Measurements from ENCODE around the gene SMYD5. TPM values are rescaled to one million over a fixed set of nuclear protein-coding genes. Genes with fewer than 3 reads are reported as not detected.

SMYD5 gene
- total RNA-seq, 1 experiment from 2014 or later = 37.4 TPM

DNA sequence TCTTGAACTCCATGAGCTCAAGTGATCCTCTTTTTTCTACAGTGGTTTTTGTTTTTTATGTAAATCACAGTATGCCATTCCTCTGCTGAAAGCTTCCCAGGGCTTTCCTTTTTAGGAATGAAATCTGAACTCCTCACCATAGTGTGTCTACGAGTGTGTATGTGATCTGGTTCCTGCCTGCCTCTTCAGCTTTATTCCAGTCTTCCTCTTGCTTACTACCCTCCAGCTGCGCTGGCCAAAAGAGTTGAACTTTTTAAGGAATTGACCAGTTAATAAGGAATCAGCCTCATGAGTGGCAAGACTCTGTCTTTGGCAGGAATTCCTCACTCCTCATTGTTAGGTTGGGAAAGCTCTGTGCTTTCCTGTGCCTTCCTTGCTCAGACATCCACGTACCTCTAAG is 24.1 kb downstream of the SMYD5 start:
- intact Hi-C loops (cut with micrococcal nuclease) = loop anchor here (10.0 kb wide), 1 partner anchor 1217 kb away; the partner anchor contains the start of genes INO80B and WBP1
- ChIA-PET POLR2A (interaction anchor here (1.0 kb wide), 1 partner anchor 25 kb away, joined by 3 read pairs; no protein-coding TSS in a partner anchor), CTCF (no interaction called here), RAD21 (ENCODE audit: low non-redundant PET in 1 of 2, low total read pairs in 2 of 2, uncharacterized antibody in 2 of 2, unreplicated experiment in 2 of 2) (no interaction called here)
- no peak overlapping the region for H3K4me3 ChIP-seq (replicated peaks in 1 of 2; ENCODE audit: low read depth in 1 of 2, low read length in 2 of 2)
- no peak overlapping the region for H3K9ac ChIP-seq (ENCODE audit: low read length)
- ATAC-seq (no peak), DNase-seq (ENCODE audit: low read depth, low spot score) (no peak)
- no peak overlapping the region for H3K4me2 ChIP-seq (ENCODE audit: low read length)
- H4K20me1 ChIP-seq (ENCODE audit: insufficient read depth) = peaks cover 33% of the 10 kb centered on the region; the same call in 1 of the 2 replicates
- H3K27ac ChIP-seq (ENCODE audit: low read depth, low read length) = no peak overlapping the region
- H3K27me3 ChIP-seq (ENCODE audit: insufficient read depth, low read length) = no peaks in the 10 kb centered on the region
- H2AFZ ChIP-seq (ENCODE audit: low read depth, low read length, poor library complexity, severe bottlenecking) = no peak overlapping the region
- no peak for TF ChIP-seq POLR2A (IDR thresholded peaks at IDR 0.05; ENCODE audit: borderline replicate concordance, extremely low read depth, insufficient read depth, insufficient read length)
- peaks cover 93% of the 10 kb centered on the region for H3K79me2 ChIP-seq (ENCODE audit: insufficient read depth, low read length)
- BruUV-seq (replicated peaks) = no TSS peak
- H3K36me3 ChIP-seq (ENCODE audit: control insufficient read depth in 1 of 2, insufficient read depth in 2 of 2, low read length in 2 of 2) = peaks cover 43 to 53% of the 10 kb centered on the region in 2 experiments
- peaks cover 6 to 19% of the 10 kb centered on the region in 2 experiments; a peak in 3 of 4 replicates for H3K4me1 ChIP-seq (ENCODE audit: control insufficient read depth in 1 of 2, insufficient read depth in 2 of 2, low read length in 2 of 2)
- H3K9me2 ChIP-seq (ENCODE audit: insufficient read depth) = no peaks in the 10 kb centered on the region
- no peaks in the 10 kb centered on the region for H3K9me3 ChIP-seq (ENCODE audit: control insufficient read depth in 1 of 2, insufficient read depth in 1 of 2, low read depth in 1 of 2, low read length in 2 of 2)

GRCh38 chr2:73238976-73239375 is 24.9 kb downstream of the SMYD5 start:
- no peaks in the 10 kb centered on the region for H3K9me3 ChIP-seq (ENCODE audit: control insufficient read depth in 1 of 2, insufficient read depth in 1 of 2, low read depth in 1 of 2, low read length in 2 of 2)
- ATAC-seq (no peak), DNase-seq (ENCODE audit: low read depth, low spot score) (no peak)
- H3K27me3 ChIP-seq (ENCODE audit: insufficient read depth, low read length) = no peaks in the 10 kb centered on the region
- peaks cover 52 to 60% of the 10 kb centered on the region in 2 experiments for H3K36me3 ChIP-seq (ENCODE audit: control insufficient read depth in 1 of 2, insufficient read depth in 2 of 2, low read length in 2 of 2)
- H3K9me2 ChIP-seq (ENCODE audit: insufficient read depth) = no peaks in the 10 kb centered on the region
- peaks cover 100% of the 10 kb centered on the region for H3K79me2 ChIP-seq (ENCODE audit: insufficient read depth, low read length)
- intact Hi-C loops (cut with micrococcal nuclease) = loop anchor here (10.0 kb wide), 1 partner anchor 1216 kb away; the partner anchor contains the start of genes INO80B and WBP1
- no TSS peak for BruUV-seq (replicated peaks)
- RAD21 ChIA-PET (ENCODE audit: low non-redundant PET in 1 of 2, low total read pairs in 2 of 2, uncharacterized antibody in 2 of 2, unreplicated experiment in 2 of 2) = no interaction called here
- H3K27ac ChIP-seq (ENCODE audit: low read depth, low read length) = no peak overlapping the region
- peaks cover 39% of the 10 kb centered on the region; the same call in 1 of the 2 replicates for H4K20me1 ChIP-seq (ENCODE audit: insufficient read depth)
- H3K4me2 ChIP-seq (ENCODE audit: low read length) = no peak overlapping the region
- H2AFZ ChIP-seq (ENCODE audit: low read depth, low read length, poor library complexity, severe bottlenecking) = no peak overlapping the region
- H3K9ac ChIP-seq (ENCODE audit: low read length) = no peak overlapping the region
- H3K4me3 ChIP-seq (replicated peaks in 1 of 2; ENCODE audit: low read depth in 1 of 2, low read length in 2 of 2) = no peak overlapping the region
- peaks cover 6 to 14% of the 10 kb centered on the region in 2 experiments; a peak in 3 of 4 replicates for H3K4me1 ChIP-seq (ENCODE audit: control insufficient read depth in 1 of 2, insufficient read depth in 2 of 2, low read length in 2 of 2)
- POLR2A ChIA-PET = no interaction called here
- CTCF ChIA-PET = no interaction called here
- no peak for TF ChIP-seq CEBPB (IDR thresholded peaks at IDR 0.05; ENCODE audit: low read depth)
- TF ChIP-seq ZFX (IDR thresholded peaks at IDR 0.05) = no peak
- no peak for TF ChIP-seq REST (IDR thresholded peaks at IDR 0.05; ENCODE audit: low read depth)
- no peak for TF ChIP-seq ZNF274 (IDR thresholded peaks at IDR 0.05; ENCODE audit: low read depth, low read length)
- TF ChIP-seq TCF7L2 (IDR thresholded peaks at IDR 0.05; ENCODE audit: borderline replicate concordance, extremely low read depth, insufficient read depth, insufficient read length) = no peak
- TF ChIP-seq POLR2A (IDR thresholded peaks at IDR 0.05; ENCODE audit: borderline replicate concordance, extremely low read depth, insufficient read depth, insufficient read length) = no peak
- TF ChIP-seq POLR2AphosphoS5 (IDR thresholded peaks at IDR 0.05; ENCODE audit: low read depth, low read length) = no peak
- TF ChIP-seq EZH2 (IDR thresholded peaks at IDR 0.05) = no peak
- no peak for TF ChIP-seq EGR1 (IDR thresholded peaks at IDR 0.05; ENCODE audit: low read depth)
- no peak for TF ChIP-seq RAD21 (IDR thresholded peaks at IDR 0.05; ENCODE audit: low read depth)
- TF ChIP-seq SP1 (IDR thresholded peaks at IDR 0.05; ENCODE audit: low read depth) = no peak
- no peak for TF ChIP-seq ELF1 (IDR thresholded peaks at IDR 0.05; ENCODE audit: borderline replicate concordance, low read depth)
- TF ChIP-seq SRF (IDR thresholded peaks at IDR 0.05; ENCODE audit: low read depth) = no peak
- no peak for TF ChIP-seq EZH2phosphoT487 (IDR thresholded peaks at IDR 0.05; ENCODE audit: borderline replicate concordance)
- no peak for TF ChIP-seq JUND (IDR thresholded peaks at IDR 0.05)
- no peak for TF ChIP-seq ZBTB33 (IDR thresholded peaks at IDR 0.05; ENCODE audit: extremely low read depth, insufficient replicate concordance, low read length)
- no peak for TF ChIP-seq CBX3 (IDR thresholded peaks at IDR 0.05; ENCODE audit: low read depth)
